IMR-90 (cell line): Measurements from ENCODE around the gene WDFY2. TPM values are rescaled to one million over a fixed set of nuclear protein-coding genes. Genes with fewer than 3 reads are reported as not detected.

Source experiments
- ATAC-seq: fragments of 200-7000 bp; cut with Tn5 transposase; 2 replicates; pipeline ENCODE4 v1.9.1; 2020; ENCODE audit warnings: low read depth, mild to moderate bottlenecking, moderate library complexity
- BruUV-seq: library from RNA; stranded (reverse); fragments of 400-500 nt; replicated peaks from 2 replicates; lab custom pipeline; 2021; lab: Mats Ljungman, UMichigan
- CTCF ChIA-PET: fragments of 300-600 bp; formaldehyde crosslinking; extraction: SDS; loops from one replicate; lab custom pipeline; 2021; ENCODE audit warnings: antibody characterized with exemption; lab: Yijun Ruan, JAX
- POLR2A ChIA-PET: fragments of 300-600 bp; sonication (Branson Sonifier 250); formaldehyde crosslinking; loops from one replicate; lab custom pipeline; 2022; ENCODE audit warnings: antibody characterized with exemption; ENCODE audit not compliant: unreplicated experiment; lab: Charles Lee
- DNase-seq: peaks from one replicate; pipeline ENCODE4 v3.0.0; 2013
- H2AFZ ChIP-seq: replicated peaks from 2 replicates; pipeline ENCODE3; 2013; ENCODE audit warnings: low read length, mild to moderate bottlenecking; ENCODE audit not compliant: poor library complexity
- H2AK5ac ChIP-seq: 2 replicates; pipeline ENCODE4 v1.6.1; 2013; ENCODE audit warnings: low read depth, low read length, inconsistent platforms
- H2AK9ac ChIP-seq: replicated peaks from 2 replicates; pipeline ENCODE3; 2013; ENCODE audit warnings: mild to moderate bottlenecking, low read depth, low read length, moderate library complexity; ENCODE audit not compliant: poor library complexity
- H2BK120ac ChIP-seq: 2 replicates; pipeline ENCODE4 v1.6.1; 2013; ENCODE audit warnings: low read depth, low read length, inconsistent platforms
- H2BK15ac ChIP-seq: 3 replicates; pipeline ENCODE4 v1.6.1; 2013; ENCODE audit warnings: low read depth, low read length, inconsistent platforms
- H2BK20ac ChIP-seq: 2 replicates; pipeline ENCODE4 v1.6.1; 2013; ENCODE audit warnings: low read depth, mild to moderate bottlenecking, inconsistent platforms, low read length, moderate library complexity
- H2BK5ac ChIP-seq: 2 replicates; pipeline ENCODE4 v1.6.1; 2013; ENCODE audit warnings: mild to moderate bottlenecking, low read depth, low read length, inconsistent platforms; ENCODE audit not compliant: poor library complexity, severe bottlenecking
- H3K14ac ChIP-seq: replicated peaks from 2 replicates; pipeline ENCODE4 v1.6.1; 2013; ENCODE audit warnings: low read depth, low read length, inconsistent platforms
- H3K18ac ChIP-seq: 2 replicates; pipeline ENCODE4 v1.6.1; 2013; ENCODE audit warnings: low read depth, low read length, control low read depth
- H3K23ac ChIP-seq: 2 replicates; pipeline ENCODE4 v1.6.1; 2013; ENCODE audit warnings: low read depth, low read length, inconsistent platforms
- H3K27ac ChIP-seq: 2 replicates; pipeline ENCODE4 v1.5.1; 2013; ENCODE audit warnings: mild to moderate bottlenecking, control low read depth, low read length; ENCODE audit not compliant: insufficient read depth
- H3K27me3 ChIP-seq: 2 replicates; pipeline ENCODE4 v1.6.1; 2013; ENCODE audit warnings: low read length; ENCODE audit not compliant: control insufficient read depth, insufficient read depth
- H3K36me3 ChIP-seq: 2 replicates; pipeline ENCODE4 v1.6.1; 2013; ENCODE audit warnings: low read length, mixed read lengths; ENCODE audit not compliant: control insufficient read depth, insufficient read depth
- H3K4ac ChIP-seq: 2 replicates; pipeline ENCODE4 v1.6.1; 2013; ENCODE audit warnings: low read depth, low read length, inconsistent platforms
- H3K4me1 ChIP-seq: 2 replicates; pipeline ENCODE4 v1.6.1; 2013; ENCODE audit warnings: low read length, mixed read lengths; ENCODE audit not compliant: control insufficient read depth, insufficient read depth
- H3K4me2 ChIP-seq: 2 replicates; pipeline ENCODE4 v1.6.1; 2013; ENCODE audit warnings: low read depth, mild to moderate bottlenecking, control low read depth, low read length, moderate library complexity
- H3K4me3 ChIP-seq: 2 replicates; pipeline ENCODE4 v1.5.1; 2013; ENCODE audit warnings: low read depth, mild to moderate bottlenecking, control low read depth, low read length, moderate library complexity; ENCODE audit not compliant: insufficient read depth
- H3K56ac ChIP-seq: 2 replicates; pipeline ENCODE4 v1.6.1; 2013; ENCODE audit warnings: low read length, inconsistent platforms; ENCODE audit not compliant: insufficient read depth; ENCODE audit errors: extremely low read depth
- H3K79me1 ChIP-seq, 2 experiments: 2 replicates each; pipeline ENCODE4 v1.6.1; 2013; ENCODE audit warnings: low read length in 2 of 2, inconsistent platforms in 1 of 2, low read depth in 1 of 2
- H3K9ac ChIP-seq: 2 replicates; pipeline ENCODE4 v1.6.1; 2013; ENCODE audit warnings: low read depth, low read length, control low read depth
- H3K9me1 ChIP-seq: 2 replicates; pipeline ENCODE4 v1.6.1; 2013; ENCODE audit warnings: low read length, inconsistent platforms; ENCODE audit not compliant: insufficient read depth
- H3K9me3 ChIP-seq: 2 replicates; pipeline ENCODE4 v1.6.1; 2013; ENCODE audit warnings: low read length; ENCODE audit not compliant: control insufficient read depth, insufficient read depth
- H4K20me1 ChIP-seq: 2 replicates; pipeline ENCODE4 v1.6.1; 2013; ENCODE audit warnings: low read length, inconsistent platforms; ENCODE audit not compliant: insufficient read depth
- H4K5ac ChIP-seq: 2 replicates; pipeline ENCODE4 v1.6.1; 2013; ENCODE audit warnings: mild to moderate bottlenecking, low read depth, low read length, control low read depth
- H4K8ac ChIP-seq, 2 experiments: 2 replicates each; pipeline ENCODE4 v1.6.1; 2013; ENCODE audit warnings: low read depth in 2 of 2, low read length in 2 of 2, control low read depth in 1 of 2, inconsistent platforms in 1 of 2
- H4K91ac ChIP-seq: 2 replicates; pipeline ENCODE4 v1.6.1; 2013; ENCODE audit warnings: low read depth, low read length, inconsistent platforms; ENCODE audit not compliant: insufficient read depth
- BHLHE40 ChIP-seq: fragments of 150-350 bp; IDR thresholded peaks from 2 replicates; pipeline ENCODE4 v1.6.1; 2016; ENCODE audit warnings: mild to moderate bottlenecking, low read depth, low read length
- CHD1 ChIP-seq: IDR thresholded peaks from 2 replicates; pipeline ENCODE4 v1.6.1; 2012; ENCODE audit warnings: low read depth, low read length, improper control_type of control experiment
- CTCF ChIP-seq: conservative IDR thresholded peaks from 2 replicates; pipeline ENCODE4 v1.5.1; 2012; ENCODE audit warnings: mild to moderate bottlenecking, low read depth, low read length, improper control_type of control experiment
- ELK1 ChIP-seq: fragments of 150-350 bp; IDR thresholded peaks from 2 replicates; pipeline ENCODE4 v1.6.1; 2016; ENCODE audit warnings: low read depth, mild to moderate bottlenecking, low read length, moderate library complexity, borderline replicate concordance
- FOS ChIP-seq: fragments of 150-350 bp; IDR thresholded peaks from 2 replicates; pipeline ENCODE4 v1.6.1; 2016; ENCODE audit warnings: low read depth, low read length
- MXI1 ChIP-seq: IDR thresholded peaks from 2 replicates; pipeline ENCODE4 v1.6.1; 2012; ENCODE audit warnings: low read depth, mild to moderate bottlenecking, low read length, moderate library complexity, borderline replicate concordance
- NFE2L2 ChIP-seq: fragments of 150-350 bp; IDR thresholded peaks from 2 replicates; pipeline ENCODE4 v1.6.1; 2016; ENCODE audit warnings: low read depth, mild to moderate bottlenecking, low read length
- POLR2A ChIP-seq: IDR thresholded peaks from 2 replicates; pipeline ENCODE4 v1.6.1; 2012; ENCODE audit warnings: mild to moderate bottlenecking, low read depth, low read length
- RAD21 ChIP-seq: IDR thresholded peaks from 2 replicates; pipeline ENCODE4 v1.6.1; 2012; ENCODE audit warnings: low read length, improper control_type of control experiment
- RCOR1 ChIP-seq: IDR thresholded peaks from 2 replicates; pipeline ENCODE4 v1.6.1; 2012; ENCODE audit warnings: mild to moderate bottlenecking, low read length, improper control_type of control experiment; ENCODE audit not compliant: insufficient replicate concordance
- SMC3 ChIP-seq: fragments of 150-350 bp; IDR thresholded peaks from 2 replicates; pipeline ENCODE4 v1.6.1; 2016; ENCODE audit warnings: low read depth, mild to moderate bottlenecking, antibody characterized with exemption, low read length, moderate library complexity
- USF2 ChIP-seq: fragments of 150-350 bp; IDR thresholded peaks from 2 replicates; pipeline ENCODE4 v1.6.1; 2017; ENCODE audit warnings: mild to moderate bottlenecking, antibody characterized with exemption, low read length, low read depth
- WGBS, 2 experiments: methylation state at CpG; one replicate each; pipeline versions ENCODE4 v1.1.5 to v1.1.7; 2013; ENCODE audit warnings: missing lambda C conversion rate in 2 of 2; ENCODE audit not compliant: insufficient read length in 1 of 2; ENCODE audit errors: extremely low coverage in 2 of 2; 5-methylcytosine and 5-hydroxymethylcytosine counted together
- dilution Hi-C: fragments of 300-500 bp; cut with HindIII; formaldehyde crosslinking; loops from one replicate; pipeline ENCODE4 v1.14.3; 2018; ENCODE audit warnings: low sequenced_read_pairs; ENCODE audit not compliant: unreplicated experiment
- in situ Hi-C: fragments of 300-500 bp; cut with MboI; formaldehyde crosslinking; loops from 3 replicates; pipeline ENCODE4 v1.14.3; 2019; ENCODE audit warnings: low sequenced_read_pairs, inconsistent platforms, mixed read lengths
- intact Hi-C: fragments of 100-400 bp; cut with micrococcal nuclease; formaldehyde crosslinking; loops from 2 replicates; pipeline ENCODE4 v1.10.0; 2022
- polyA plus RNA-seq, 3 experiments: library from polyadenylated mRNA; depleted of rRNA; stranded (reverse); fragments of >200 nt; gene quantifications; 2 replicates each; pipeline ENCODE4 v1.2.3, GENCODE V29; 2012; ENCODE audit warnings: low replicate concordance in 1 of 3
- total RNA-seq: library from RNA; depleted of rRNA; stranded (reverse); fragments of >200 nt; gene quantifications from 2 replicates; pipeline ENCODE4 v1.2.3, GENCODE V29; 2012

The WDFY2 gene
- total and polyA plus RNA-seq, 2 of the 4 experiments (the other 2 are of a cell fraction): 4.3 to 5.4 TPM

- no peak for DNase-seq
- Histone ChIP-seq H3K36me3 (no peaks in the 10 kb centered on the region), H3K9me3 (no peaks in the 10 kb centered on the region), H3K56ac (no peak overlapping the region), H3K9me1 (peaks cover 19% of the 10 kb centered on the region), H2AFZ (no peak overlapping the region), H3K27ac (no peak overlapping the region), H4K20me1 (peaks cover 4% of the 10 kb centered on the region; the same call in 1 of the 2 replicates), H4K8ac (no peak overlapping the region), H2BK15ac (no peak overlapping the region), H3K9ac (no peak overlapping the region), H4K91ac (no peak overlapping the region), H2BK5ac (no peak overlapping the region), H3K14ac (no peak overlapping the region), H3K27me3 (no peaks in the 10 kb centered on the region), H3K18ac (peak overlapping the region; percentile 10; the same call in 1 of the 2 replicates), H3K79me1 (peaks cover 40 to 77% of the 10 kb centered on the region in 2 experiments), H3K4me1 (peaks cover 8% of the 10 kb centered on the region; the same call in 1 of the 2 replicates), H2BK20ac (no peak overlapping the region), H2BK120ac (no peak overlapping the region), H3K4ac (0 out of 2 replicates have a peak overlapping the region, but pooled peaks have one; percentile 13), H2AK5ac (0 out of 2 replicates have a peak overlapping the region, but pooled peaks have one; percentile 13), H2AK9ac (no peak overlapping the region), H3K4me2 (no peak overlapping the region), H4K5ac (no peak overlapping the region), H3K4me3 (no peak overlapping the region), H3K23ac (no peak overlapping the region)
- BruUV-seq: no TSS peak
- no peak for ATAC-seq
- CTCF ChIA-PET: interaction anchor here (0.7 to 1.2 kb wide), 3 partner anchors 9 to 40 kb away, joined by 3 to 7 read pairs (median 3); no protein-coding TSS in a partner anchor
- POLR2A ChIA-PET: no interaction called here
- WGBS, 2 experiments: no CpG with 5 or more reads among the region's 1 CpG
- dilution Hi-C loops: no loop called here
- in situ Hi-C loops: no loop called here
- TF ChIP-seq MXI1: no peak
- TF ChIP-seq FOS: no peak
- no peak for TF ChIP-seq RCOR1
- no peak for TF ChIP-seq RAD21
- no peak for TF ChIP-seq BHLHE40
- TF ChIP-seq CHD1: no peak
- no peak for TF ChIP-seq POLR2A
- TF ChIP-seq SMC3: no peak
- TF ChIP-seq ELK1: no peak
- no peak for TF ChIP-seq CTCF
- TF ChIP-seq USF2: no peak
- no peak for TF ChIP-seq NFE2L2
- intact Hi-C loops: no loop called here
Measured at GRCh38 chr13:51683597-51683996, 99.3 kb downstream of the WDFY2 start.
